Hematopoietic multipotent progenitor cell treated with erythropoietin and hydrocortisone succinate and interleukin-3 and kit ligand, for 8 days (in vitro differentiated cells): ENCODE measurements around the gene GABARAPL1.
A peak's percentile ranks its signal among the peaks of the same experiment; 100 is the strongest.

Experiments used
- DNase-seq: peaks from one replicate; pipeline ENCODE4 v3.0.0-alpha.2; 2015

Gene GABARAPL1

GRCh38 chr12:10235761-10236631 lies 23.3 kb downstream of the GABARAPL1 start:
- peak; percentile 57 for DNase-seq

GRCh38 chr12:10236720-10237119 lies 24.0 kb downstream of the GABARAPL1 start:
- DNase-seq, result no peak

GRCh38 chr12:10238526-10238925 lies 25.8 kb downstream of the GABARAPL1 start:
- no peak for DNase-seq

- no peak for DNase-seq
These were observed 28.6 kb downstream of the GABARAPL1 start for GRCh38 chr12:10241290-10241689.

GRCh38 chr12:10241727-10242126 lies 29.1 kb downstream of the GABARAPL1 start:
- no peak for DNase-seq

GRCh38 chr12:10242539-10242938 lies 29.9 kb downstream of the GABARAPL1 start:
- DNase-seq, result peak; percentile 29

GRCh38 chr12:10243818-10244520 lies 31.3 kb downstream of the GABARAPL1 start:
- DNase-seq, result peak; percentile 76

- peak; percentile 9 for DNase-seq
These were observed 34.9 kb downstream of the GABARAPL1 start for GRCh38 chr12:10247436-10248058.

- DNase-seq, result no peak
These were observed 37.2 kb downstream of the GABARAPL1 start for GRCh38 chr12:10249690-10250455.

GRCh38 chr12:10251669-10252068 lies 39.0 kb downstream of the GABARAPL1 start:
- DNase-seq, result no peak

GRCh38 chr12:10252201-10252600 lies 39.5 kb downstream of the GABARAPL1 start:
- no peak for DNase-seq

GRCh38 chr12:10256064-10256463 lies 43.4 kb downstream of the GABARAPL1 start:
- DNase-seq, result no peak

GRCh38 chr12:10260927-10261326 lies 48.2 kb downstream of the GABARAPL1 start:
- no peak for DNase-seq

- DNase-seq, result no peak
These were observed 55.4 kb downstream of the GABARAPL1 start for GRCh38 chr12:10268037-10268436.

- DNase-seq, result no peak
These were observed 59.8 kb downstream of the GABARAPL1 start for GRCh38 chr12:10272467-10272866.
